NB4 (cell line): ENCODE results near the gene SCN1A.

Experiments used
- POLR2A ChIP-seq: IDR thresholded peaks from 2 replicates; pipeline ENCODE4 v1.6.1; 2011; ENCODE audit warnings: mild to moderate bottlenecking; ENCODE audit not compliant: insufficient read length; ENCODE audit errors: extremely low read depth
- TF ChIP-seq, protein P1 (sequence below): IDR thresholded peaks from one replicate; pipeline ENCODE4 v1.5.1; 2012; ENCODE audit warnings: low read depth, low read length

DNA sequence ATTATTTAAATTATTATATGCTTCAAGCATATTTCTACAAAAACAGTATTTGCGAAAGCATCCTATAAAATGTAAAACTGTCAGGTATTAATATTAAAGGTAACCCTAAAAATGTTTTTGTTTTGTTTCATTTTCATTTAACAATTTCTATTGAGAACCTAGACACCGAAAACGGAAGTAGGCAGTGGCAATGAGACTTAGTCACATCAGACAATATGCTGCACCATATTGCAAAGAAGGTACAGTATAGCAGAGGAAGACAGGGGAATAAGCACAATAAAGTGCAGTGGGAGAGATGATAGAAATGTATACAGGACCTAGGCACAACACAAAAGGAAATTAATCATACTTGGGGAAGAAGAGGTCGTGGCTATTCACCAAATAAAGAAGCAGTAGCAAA is 12.2 kb downstream of the SCN1A start:
- TF ChIP-seq, protein P1, sequence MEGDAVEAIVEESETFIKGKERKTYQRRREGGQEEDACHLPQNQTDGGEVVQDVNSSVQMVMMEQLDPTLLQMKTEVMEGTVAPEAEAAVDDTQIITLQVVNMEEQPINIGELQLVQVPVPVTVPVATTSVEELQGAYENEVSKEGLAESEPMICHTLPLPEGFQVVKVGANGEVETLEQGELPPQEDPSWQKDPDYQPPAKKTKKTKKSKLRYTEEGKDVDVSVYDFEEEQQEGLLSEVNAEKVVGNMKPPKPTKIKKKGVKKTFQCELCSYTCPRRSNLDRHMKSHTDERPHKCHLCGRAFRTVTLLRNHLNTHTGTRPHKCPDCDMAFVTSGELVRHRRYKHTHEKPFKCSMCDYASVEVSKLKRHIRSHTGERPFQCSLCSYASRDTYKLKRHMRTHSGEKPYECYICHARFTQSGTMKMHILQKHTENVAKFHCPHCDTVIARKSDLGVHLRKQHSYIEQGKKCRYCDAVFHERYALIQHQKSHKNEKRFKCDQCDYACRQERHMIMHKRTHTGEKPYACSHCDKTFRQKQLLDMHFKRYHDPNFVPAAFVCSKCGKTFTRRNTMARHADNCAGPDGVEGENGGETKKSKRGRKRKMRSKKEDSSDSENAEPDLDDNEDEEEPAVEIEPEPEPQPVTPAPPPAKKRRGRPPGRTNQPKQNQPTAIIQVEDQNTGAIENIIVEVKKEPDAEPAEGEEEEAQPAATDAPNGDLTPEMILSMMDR, result no peak
- no peak for TF ChIP-seq POLR2A
